Breast epithelium (tissue), 3 donors: ENCODE data around the gene KCTD10.

Source experiments
- POLR2A ChIP-seq: fragments of 450-650 bp; IDR thresholded peaks from one replicate; pipeline ENCODE4 v1.6.1; 2016; ENCODE audit warnings: antibody characterized with exemption, mild to moderate bottlenecking, moderate library complexity
- POLR2AphosphoS5 ChIP-seq, 3 donors: sonication (generic); formaldehyde crosslinking; IDR thresholded peaks; one replicate each; pipeline ENCODE4 v1.6.1; 2017; ENCODE audit warnings: antibody characterized with exemption in 3 of 3
- TF ChIP-seq, protein P1 (sequence below), 3 donors: fragments of 450-650 bp; IDR thresholded peaks; one replicate each; pipeline ENCODE4 v1.5.1; 2016 to 2017; ENCODE audit warnings: antibody characterized with exemption in 3 of 3, mild to moderate bottlenecking in 3 of 3, moderate library complexity in 3 of 3

DNA sequence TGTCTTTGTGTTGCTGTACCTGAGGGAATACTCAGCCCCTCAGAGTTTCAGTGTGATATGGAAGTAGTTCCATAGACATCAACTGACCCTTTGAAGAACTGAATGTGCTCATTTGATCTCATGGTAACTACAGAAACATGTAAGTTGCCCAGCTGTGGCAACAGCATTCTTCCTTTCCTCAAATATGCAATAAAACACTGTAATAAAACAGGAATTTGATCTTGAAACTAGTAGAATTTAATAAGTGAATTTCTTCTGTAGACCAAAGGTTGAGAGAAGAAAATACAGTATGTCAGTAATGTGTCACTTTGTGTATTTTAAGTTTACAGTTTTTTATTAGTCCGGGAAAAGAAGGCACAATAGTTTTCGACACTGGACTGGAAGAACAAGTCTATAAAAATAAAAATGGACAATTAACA is 31.9 kb downstream of the KCTD10 start:
- TF ChIP-seq, protein P1, sequence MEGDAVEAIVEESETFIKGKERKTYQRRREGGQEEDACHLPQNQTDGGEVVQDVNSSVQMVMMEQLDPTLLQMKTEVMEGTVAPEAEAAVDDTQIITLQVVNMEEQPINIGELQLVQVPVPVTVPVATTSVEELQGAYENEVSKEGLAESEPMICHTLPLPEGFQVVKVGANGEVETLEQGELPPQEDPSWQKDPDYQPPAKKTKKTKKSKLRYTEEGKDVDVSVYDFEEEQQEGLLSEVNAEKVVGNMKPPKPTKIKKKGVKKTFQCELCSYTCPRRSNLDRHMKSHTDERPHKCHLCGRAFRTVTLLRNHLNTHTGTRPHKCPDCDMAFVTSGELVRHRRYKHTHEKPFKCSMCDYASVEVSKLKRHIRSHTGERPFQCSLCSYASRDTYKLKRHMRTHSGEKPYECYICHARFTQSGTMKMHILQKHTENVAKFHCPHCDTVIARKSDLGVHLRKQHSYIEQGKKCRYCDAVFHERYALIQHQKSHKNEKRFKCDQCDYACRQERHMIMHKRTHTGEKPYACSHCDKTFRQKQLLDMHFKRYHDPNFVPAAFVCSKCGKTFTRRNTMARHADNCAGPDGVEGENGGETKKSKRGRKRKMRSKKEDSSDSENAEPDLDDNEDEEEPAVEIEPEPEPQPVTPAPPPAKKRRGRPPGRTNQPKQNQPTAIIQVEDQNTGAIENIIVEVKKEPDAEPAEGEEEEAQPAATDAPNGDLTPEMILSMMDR (IDR thresholded peaks at IDR 0.05) = no peak
- TF ChIP-seq POLR2AphosphoS5 (IDR thresholded peaks at IDR 0.05) (no peak), POLR2A (no peak)
